KMS-11 (cell line): ENCODE results near the gene AP1AR.

ENCODE experiments used
- H2AFZ ChIP-seq: fragments of 200-600 bp; sonication (generic); 2 replicates; pipeline ENCODE4 v1.6.1; 2016; ENCODE audit warnings: antibody characterized with exemption, mixed run types, low read depth
- H3K27ac ChIP-seq: fragments of 200-600 bp; sonication (generic); 2 replicates; pipeline ENCODE4 v1.6.1; 2016; ENCODE audit warnings: mild to moderate bottlenecking, mixed run types
- H3K27me3 ChIP-seq: fragments of 200-600 bp; sonication (generic); 2 replicates; pipeline ENCODE4 v1.6.1; 2017; ENCODE audit warnings: mild to moderate bottlenecking, low read depth, mixed run types, moderate library complexity; ENCODE audit not compliant: insufficient read depth
- H3K36me3 ChIP-seq: fragments of 200-600 bp; sonication (generic); 2 replicates; pipeline ENCODE4 v1.6.1; 2017; ENCODE audit warnings: mild to moderate bottlenecking, mixed run types; ENCODE audit not compliant: insufficient read depth
- H3K4me1 ChIP-seq: fragments of 200-600 bp; sonication (generic); 2 replicates; pipeline ENCODE4 v1.6.1; 2016; ENCODE audit warnings: mild to moderate bottlenecking, low read depth, mixed run types; ENCODE audit not compliant: poor library complexity, severe bottlenecking
- H3K4me2 ChIP-seq: fragments of 200-600 bp; sonication (generic); 2 replicates; pipeline ENCODE4 v1.7.0; 2016; ENCODE audit warnings: mild to moderate bottlenecking, mixed run types
- H3K4me3 ChIP-seq: fragments of 200-600 bp; sonication (generic); IDR thresholded peaks from 2 replicates; pipeline ENCODE4 v1.6.1; 2017; ENCODE audit warnings: low read depth, low read length, mixed read lengths; ENCODE audit not compliant: insufficient read depth
- H3K79me2 ChIP-seq: fragments of 200-600 bp; sonication (generic); 2 replicates; pipeline ENCODE4 v1.6.1; 2016; ENCODE audit warnings: low read depth, mixed run types; ENCODE audit not compliant: insufficient read depth
- H3K9ac ChIP-seq: fragments of 200-600 bp; sonication (generic); 2 replicates; pipeline ENCODE4 v1.6.1; 2016; ENCODE audit warnings: mild to moderate bottlenecking, mixed run types
- H4K20me1 ChIP-seq: fragments of 200-600 bp; sonication (generic); 2 replicates; pipeline ENCODE4 v1.6.1; 2016; ENCODE audit warnings: mild to moderate bottlenecking, mixed run types; ENCODE audit not compliant: insufficient read depth
- CTCF ChIP-seq: fragments of 200-600 bp; sonication (generic); conservative IDR thresholded peaks from 2 replicates; pipeline ENCODE4 v1.6.1; 2017; ENCODE audit warnings: low read depth, mild to moderate bottlenecking, antibody characterized with exemption, low read length, moderate library complexity, mixed read lengths

AP1AR gene

GRCh38 chr4:112270640-112271421, 39.2 kb downstream of the AP1AR start:
- peaks cover under 1% of the 10 kb centered on the region; the same call in 1 of the 2 replicates for H4K20me1 ChIP-seq
- H3K4me1 ChIP-seq: peaks cover 56% of the 10 kb centered on the region
- no peak for TF ChIP-seq CTCF
- H3K4me3 ChIP-seq: no peak overlapping the region
- H3K4me2 ChIP-seq: no peak overlapping the region; the same call in 1 of the 2 replicates
- no peaks in the 10 kb centered on the region for H3K27me3 ChIP-seq
- no peak overlapping the region for H3K9ac ChIP-seq
- H3K36me3 ChIP-seq: peaks cover 3% of the 10 kb centered on the region; the same call in 1 of the 2 replicates
- H3K79me2 ChIP-seq: peaks cover 12% of the 10 kb centered on the region; the same call in 1 of the 2 replicates
- no peak overlapping the region for H3K27ac ChIP-seq
- H2AFZ ChIP-seq: no peak overlapping the region

DNA sequence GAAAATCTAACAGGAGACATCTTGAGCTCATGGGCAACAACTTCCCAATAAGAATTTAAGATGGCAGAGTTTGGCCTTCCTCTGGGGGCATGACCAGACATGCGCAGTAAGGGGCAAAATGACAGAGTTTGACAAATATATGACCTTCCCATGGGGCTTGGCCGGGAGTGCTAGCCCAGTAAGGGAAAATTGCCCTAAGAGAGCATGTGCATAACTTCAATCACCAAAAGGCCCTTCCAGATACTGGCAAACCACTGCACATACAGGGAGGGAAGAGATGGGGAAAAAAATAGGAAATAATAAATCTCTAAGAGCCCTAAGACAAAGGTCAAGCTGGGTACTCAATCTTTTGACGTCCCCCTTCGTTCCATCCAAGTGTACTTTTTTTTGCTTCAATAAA, 40.7 kb downstream of the AP1AR start:
- Histone ChIP-seq H4K20me1 (peaks cover 7% of the 10 kb centered on the region; the same call in 1 of the 2 replicates), H3K36me3 (peaks cover 5% of the 10 kb centered on the region; the same call in 1 of the 2 replicates), H3K27ac (no peak overlapping the region), H3K4me2 (no peak overlapping the region), H3K4me3 (no peak overlapping the region), H3K9ac (no peak overlapping the region), H3K79me2 (peaks cover 26% of the 10 kb centered on the region), H3K4me1 (peaks cover 59% of the 10 kb centered on the region), H2AFZ (no peak overlapping the region), H3K27me3 (no peaks in the 10 kb centered on the region)
- no peak for TF ChIP-seq CTCF

GRCh38 chr4:112274959-112275358, 43.4 kb downstream of the AP1AR start:
- Histone ChIP-seq H3K9ac (no peak overlapping the region), H2AFZ (no peak overlapping the region), H3K4me3 (no peak overlapping the region), H4K20me1 (peaks cover 7% of the 10 kb centered on the region; the same call in 1 of the 2 replicates), H3K36me3 (peaks cover 10% of the 10 kb centered on the region; the same call in 1 of the 2 replicates), H3K4me2 (no peak overlapping the region), H3K4me1 (peaks cover 79% of the 10 kb centered on the region), H3K27ac (no peak overlapping the region), H3K79me2 (peaks cover 53% of the 10 kb centered on the region), H3K27me3 (no peaks in the 10 kb centered on the region)
- TF ChIP-seq CTCF: no peak

GRCh38 chr4:112276113-112276512, 44.5 kb downstream of the AP1AR start:
- no peak for TF ChIP-seq CTCF
- H3K4me1 ChIP-seq: peaks cover 79% of the 10 kb centered on the region
- H3K27me3 ChIP-seq: no peaks in the 10 kb centered on the region
- H3K36me3 ChIP-seq: peaks cover 10% of the 10 kb centered on the region; the same call in 1 of the 2 replicates
- no peak overlapping the region for H2AFZ ChIP-seq
- no peak overlapping the region for H3K4me2 ChIP-seq
- peaks cover 7% of the 10 kb centered on the region; the same call in 1 of the 2 replicates for H4K20me1 ChIP-seq
- no peak overlapping the region for H3K4me3 ChIP-seq
- no peak overlapping the region for H3K9ac ChIP-seq
- H3K79me2 ChIP-seq: peaks cover 65% of the 10 kb centered on the region
- H3K27ac ChIP-seq: no peak overlapping the region
